ENCODE data around the gene STOX2.

The STOX2 gene

GRCh38 chr4:183870997-183871396 is 34.1 kb upstream of the STOX2 start:
- Histone ChIP-seq H3K27ac (ENCODE audit: poor library complexity, severe bottlenecking) (no peak overlapping the region), H3K4me1 (ENCODE audit: insufficient read depth, poor library complexity, severe bottlenecking) (no peaks in the 10 kb centered on the region)

DNA sequence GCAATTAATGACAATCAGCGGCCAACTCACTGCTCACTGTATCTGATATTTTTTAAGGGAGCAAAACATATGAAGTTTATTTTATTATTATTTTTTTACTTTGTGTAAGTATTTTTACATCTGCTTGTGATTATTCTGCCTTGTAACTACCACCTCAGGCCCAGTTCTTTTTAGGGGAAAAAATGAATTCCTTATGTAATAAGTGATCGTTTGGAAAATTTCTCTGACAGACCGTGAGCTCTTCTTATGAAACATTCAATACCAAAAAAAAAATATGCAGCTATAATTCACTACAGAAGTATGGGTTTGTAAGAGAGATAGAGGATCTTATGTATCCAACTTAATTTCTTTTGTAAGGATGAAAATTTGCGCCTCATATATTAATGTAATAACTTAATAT is 33.5 kb upstream of the STOX2 start:
- Histone ChIP-seq H3K27me3 (ENCODE audit: insufficient read depth, poor library complexity, severe bottlenecking) (no peaks in the 10 kb centered on the region), H3K9me3 (ENCODE audit: severe bottlenecking) (no peaks in the 10 kb centered on the region), H3K4me3 (ENCODE audit: severe bottlenecking) (no peak overlapping the region), H3K27ac (ENCODE audit: poor library complexity, severe bottlenecking) (no peak overlapping the region), H3K4me1 (ENCODE audit: insufficient read depth, poor library complexity, severe bottlenecking) (no peaks in the 10 kb centered on the region), H3K36me3 (ENCODE audit: low read depth) (no peaks in the 10 kb centered on the region)
- DNase-seq (ENCODE audit: low spot score) = no peak
- TF ChIP-seq, protein P1, sequence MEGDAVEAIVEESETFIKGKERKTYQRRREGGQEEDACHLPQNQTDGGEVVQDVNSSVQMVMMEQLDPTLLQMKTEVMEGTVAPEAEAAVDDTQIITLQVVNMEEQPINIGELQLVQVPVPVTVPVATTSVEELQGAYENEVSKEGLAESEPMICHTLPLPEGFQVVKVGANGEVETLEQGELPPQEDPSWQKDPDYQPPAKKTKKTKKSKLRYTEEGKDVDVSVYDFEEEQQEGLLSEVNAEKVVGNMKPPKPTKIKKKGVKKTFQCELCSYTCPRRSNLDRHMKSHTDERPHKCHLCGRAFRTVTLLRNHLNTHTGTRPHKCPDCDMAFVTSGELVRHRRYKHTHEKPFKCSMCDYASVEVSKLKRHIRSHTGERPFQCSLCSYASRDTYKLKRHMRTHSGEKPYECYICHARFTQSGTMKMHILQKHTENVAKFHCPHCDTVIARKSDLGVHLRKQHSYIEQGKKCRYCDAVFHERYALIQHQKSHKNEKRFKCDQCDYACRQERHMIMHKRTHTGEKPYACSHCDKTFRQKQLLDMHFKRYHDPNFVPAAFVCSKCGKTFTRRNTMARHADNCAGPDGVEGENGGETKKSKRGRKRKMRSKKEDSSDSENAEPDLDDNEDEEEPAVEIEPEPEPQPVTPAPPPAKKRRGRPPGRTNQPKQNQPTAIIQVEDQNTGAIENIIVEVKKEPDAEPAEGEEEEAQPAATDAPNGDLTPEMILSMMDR (IDR thresholded peaks at IDR 0.05; ENCODE audit: poor library complexity, severe bottlenecking) = no peak
- ATAC-seq (ENCODE audit: low read depth) = no peak

More at GRCh38 chr4:183870997-183871396, 34.1 kb upstream of the STOX2 start:
- Histone ChIP-seq H3K36me3 (ENCODE audit: low read depth) (no peaks in the 10 kb centered on the region), H3K27me3 (ENCODE audit: insufficient read depth, poor library complexity, severe bottlenecking) (no peaks in the 10 kb centered on the region), H3K9me3 (ENCODE audit: severe bottlenecking) (no peaks in the 10 kb centered on the region), H3K4me3 (ENCODE audit: severe bottlenecking) (no peak overlapping the region)
- TF ChIP-seq, protein P1 (IDR thresholded peaks at IDR 0.05; ENCODE audit: poor library complexity, severe bottlenecking) = no peak
- ATAC-seq (ENCODE audit: low read depth) (no peak), DNase-seq (ENCODE audit: low spot score) (no peak)

- Histone ChIP-seq H3K4me3 (ENCODE audit: severe bottlenecking) (no peak overlapping the region), H3K9me3 (ENCODE audit: severe bottlenecking) (no peaks in the 10 kb centered on the region), H3K27me3 (ENCODE audit: insufficient read depth, poor library complexity, severe bottlenecking) (no peaks in the 10 kb centered on the region), H3K4me1 (ENCODE audit: insufficient read depth, poor library complexity, severe bottlenecking) (peaks cover 3% of the 10 kb centered on the region), H3K27ac (ENCODE audit: poor library complexity, severe bottlenecking) (no peak overlapping the region), H3K36me3 (ENCODE audit: low read depth) (no peaks in the 10 kb centered on the region)
- DNase-seq (ENCODE audit: low spot score) = no peak
- TF ChIP-seq, protein P1 (IDR thresholded peaks at IDR 0.05; ENCODE audit: poor library complexity, severe bottlenecking) = no peak
- no peak for ATAC-seq (ENCODE audit: low read depth)
These were observed 32.6 kb upstream of the STOX2 start for GRCh38 chr4:183872531-183872930.

DNA sequence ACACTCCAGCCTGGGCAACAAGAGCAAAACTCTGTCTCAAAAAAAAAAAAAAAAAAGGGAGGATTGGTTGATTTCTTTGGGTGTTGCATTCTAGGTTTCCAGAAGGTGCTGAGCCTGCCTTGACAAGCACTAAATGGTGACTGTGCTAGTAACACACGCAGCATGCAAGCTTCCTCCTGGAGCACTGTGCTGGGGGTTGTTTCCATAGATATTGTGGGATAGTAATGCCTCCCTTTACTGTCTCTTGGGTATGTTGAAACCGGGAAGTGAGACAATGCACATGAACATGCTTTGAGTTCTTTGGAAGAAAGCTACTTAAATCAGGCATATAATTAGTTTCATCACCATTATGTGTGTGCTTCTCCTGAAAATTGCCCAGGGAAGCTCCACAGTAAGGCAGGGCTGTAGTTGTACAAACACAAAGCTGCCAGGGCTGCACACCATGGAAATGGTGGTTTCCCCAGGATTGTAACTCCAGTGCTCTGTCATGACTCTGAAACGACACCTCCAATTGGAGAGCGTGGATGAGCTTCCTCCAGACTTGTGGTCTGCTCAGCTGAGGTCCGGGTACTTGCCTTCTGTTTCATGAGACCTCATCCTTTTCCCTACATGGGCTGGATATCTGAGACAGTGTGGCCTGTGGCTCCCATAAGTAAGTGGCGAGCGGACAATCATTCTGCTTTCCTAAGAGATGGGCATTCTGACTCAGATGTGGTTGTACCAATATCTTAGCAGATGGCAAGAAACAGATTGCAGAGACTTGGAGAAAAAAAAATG is 31.5 kb upstream of the STOX2 start:
- H3K4me1 ChIP-seq (ENCODE audit: insufficient read depth, poor library complexity, severe bottlenecking) = peaks cover 3% of the 10 kb centered on the region
- no peak for DNase-seq (ENCODE audit: low spot score)
- no peaks in the 10 kb centered on the region for H3K36me3 ChIP-seq (ENCODE audit: low read depth)
- 0 out of 3 replicates have a peak, but pooled peaks have one; percentile 22 for ATAC-seq (ENCODE audit: low read depth)
- H3K27me3 ChIP-seq (ENCODE audit: insufficient read depth, poor library complexity, severe bottlenecking) = no peaks in the 10 kb centered on the region
- TF ChIP-seq, protein P1 (IDR thresholded peaks at IDR 0.05; ENCODE audit: poor library complexity, severe bottlenecking) = no peak
- H3K9me3 ChIP-seq (ENCODE audit: severe bottlenecking) = no peaks in the 10 kb centered on the region
- no peak overlapping the region for H3K4me3 ChIP-seq (ENCODE audit: severe bottlenecking)
- no peak overlapping the region for H3K27ac ChIP-seq (ENCODE audit: poor library complexity, severe bottlenecking)

- ATAC-seq (ENCODE audit: low read depth) = no peak
- H3K4me3 ChIP-seq (ENCODE audit: severe bottlenecking) = no peak overlapping the region
- peaks cover 3% of the 10 kb centered on the region for H3K4me1 ChIP-seq (ENCODE audit: insufficient read depth, poor library complexity, severe bottlenecking)
- no peaks in the 10 kb centered on the region for H3K9me3 ChIP-seq (ENCODE audit: severe bottlenecking)
- no peaks in the 10 kb centered on the region for H3K36me3 ChIP-seq (ENCODE audit: low read depth)
- H3K27me3 ChIP-seq (ENCODE audit: insufficient read depth, poor library complexity, severe bottlenecking) = no peaks in the 10 kb centered on the region
- TF ChIP-seq, protein P1 (IDR thresholded peaks at IDR 0.05; ENCODE audit: poor library complexity, severe bottlenecking) = no peak
- DNase-seq (ENCODE audit: low spot score) = no peak
- no peak overlapping the region for H3K27ac ChIP-seq (ENCODE audit: poor library complexity, severe bottlenecking)
These were observed 29.8 kb upstream of the STOX2 start for GRCh38 chr4:183875251-183875825.
